Calu3 (cell line): ENCODE measurements around the gene PLEKHA6. TPM values are rescaled to one million over a fixed set of nuclear protein-coding genes. Genes with fewer than 3 reads are reported as not detected.

ENCODE experiments used
- BruUV-seq: library from RNA; stranded (reverse); fragments of 400-500 nt; replicated peaks from 2 replicates; lab custom pipeline; 2021; lab: Mats Ljungman, UMichigan
- CTCF ChIA-PET: fragments of 300-600 bp; sonication (Branson Sonifier 250); formaldehyde crosslinking; loops from one replicate; lab custom pipeline; 2022; ENCODE audit warnings: antibody characterized with exemption; lab: Charles Lee
- DNase-seq: peaks from one replicate; pipeline ENCODE4 v3.0.0; 2022
- H3K27ac Mint-ChIP-seq: one replicate; pipeline ENCODE4 v1.8.0; 2022; ENCODE audit warnings: mixed read lengths; ENCODE audit not compliant: unreplicated experiment
- H3K27me3 Mint-ChIP-seq: one replicate; pipeline ENCODE4 v1.8.0; 2022; ENCODE audit warnings: mixed read lengths; ENCODE audit not compliant: unreplicated experiment
- H3K36me3 Mint-ChIP-seq: one replicate; pipeline ENCODE4 v1.8.0; 2022; ENCODE audit warnings: mild to moderate bottlenecking, moderate library complexity, mixed read lengths; ENCODE audit not compliant: insufficient read depth, unreplicated experiment
- H3K4me1 Mint-ChIP-seq: one replicate; pipeline ENCODE4 v1.8.0; 2022; ENCODE audit warnings: mild to moderate bottlenecking, low read depth, mixed read lengths; ENCODE audit not compliant: unreplicated experiment
- H3K4me3 Mint-ChIP-seq: one replicate; pipeline ENCODE4 v1.8.0; 2022; ENCODE audit warnings: mild to moderate bottlenecking, low read depth, moderate library complexity, mixed read lengths; ENCODE audit not compliant: unreplicated experiment
- H3K9me3 Mint-ChIP-seq: one replicate; pipeline ENCODE4 v1.8.0; 2022; ENCODE audit warnings: low read depth, mixed read lengths; ENCODE audit not compliant: unreplicated experiment
- intact Hi-C: fragments of 100-400 bp; cut with micrococcal nuclease; formaldehyde crosslinking; loops from one replicate; pipeline ENCODE4 v1.10.0; 2022; ENCODE audit not compliant: unreplicated experiment
- total RNA-seq: library from RNA; stranded (reverse); gene quantifications from 2 replicates; pipeline ENCODE4 v1.2.3, GENCODE V29; 2022
- TF ChIP-seq, protein P1 (sequence below): fragments of 200-600 bp; IDR thresholded peaks from one replicate; pipeline ENCODE4 v1.8.0; 2022; ENCODE audit warnings: antibody characterized with exemption; ENCODE audit not compliant: unreplicated experiment

PLEKHA6 gene
- total RNA-seq, 1 experiment from 2014 or later: 101 TPM

DNA sequence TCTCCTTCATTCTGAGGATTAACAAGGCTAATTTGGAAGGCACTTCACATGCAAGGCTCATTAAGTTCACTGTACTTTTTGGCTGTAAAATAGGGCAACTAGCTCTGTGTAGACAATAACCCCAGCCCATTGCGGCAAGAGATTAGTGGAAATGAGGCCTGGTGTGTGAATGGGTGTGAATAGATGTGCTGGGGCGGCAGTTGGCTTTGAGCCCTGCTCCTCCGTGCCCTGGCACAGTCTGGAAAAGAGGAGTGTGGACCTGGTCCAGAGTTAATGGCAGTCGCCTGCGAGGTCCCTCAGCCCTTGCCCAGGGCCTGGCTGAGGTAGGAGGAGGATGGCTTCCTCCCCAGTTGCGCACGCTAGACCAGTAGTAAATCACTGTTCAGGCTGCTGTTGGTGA is 168.3 kb downstream of the PLEKHA6 start:
- no TSS peak for BruUV-seq
- intact Hi-C loops: no loop called here
- Mint-ChIP-seq H3K4me3 (no peak overlapping the region), H3K27ac (no peak overlapping the region), H3K27me3 (peaks cover 51% of the 10 kb centered on the region), H3K4me1 (peaks cover 18% of the 10 kb centered on the region), H3K36me3 (no peaks in the 10 kb centered on the region), H3K9me3 (peaks cover 4% of the 10 kb centered on the region)
- TF ChIP-seq, protein P1, sequence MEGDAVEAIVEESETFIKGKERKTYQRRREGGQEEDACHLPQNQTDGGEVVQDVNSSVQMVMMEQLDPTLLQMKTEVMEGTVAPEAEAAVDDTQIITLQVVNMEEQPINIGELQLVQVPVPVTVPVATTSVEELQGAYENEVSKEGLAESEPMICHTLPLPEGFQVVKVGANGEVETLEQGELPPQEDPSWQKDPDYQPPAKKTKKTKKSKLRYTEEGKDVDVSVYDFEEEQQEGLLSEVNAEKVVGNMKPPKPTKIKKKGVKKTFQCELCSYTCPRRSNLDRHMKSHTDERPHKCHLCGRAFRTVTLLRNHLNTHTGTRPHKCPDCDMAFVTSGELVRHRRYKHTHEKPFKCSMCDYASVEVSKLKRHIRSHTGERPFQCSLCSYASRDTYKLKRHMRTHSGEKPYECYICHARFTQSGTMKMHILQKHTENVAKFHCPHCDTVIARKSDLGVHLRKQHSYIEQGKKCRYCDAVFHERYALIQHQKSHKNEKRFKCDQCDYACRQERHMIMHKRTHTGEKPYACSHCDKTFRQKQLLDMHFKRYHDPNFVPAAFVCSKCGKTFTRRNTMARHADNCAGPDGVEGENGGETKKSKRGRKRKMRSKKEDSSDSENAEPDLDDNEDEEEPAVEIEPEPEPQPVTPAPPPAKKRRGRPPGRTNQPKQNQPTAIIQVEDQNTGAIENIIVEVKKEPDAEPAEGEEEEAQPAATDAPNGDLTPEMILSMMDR: no peak
- DNase-seq: no peak
- CTCF ChIA-PET: interaction anchor here (0.7 to 1.4 kb wide), 2 partner anchors 29 to 169 kb away, joined by 4 to 7 read pairs; no protein-coding TSS in a partner anchor

DNA sequence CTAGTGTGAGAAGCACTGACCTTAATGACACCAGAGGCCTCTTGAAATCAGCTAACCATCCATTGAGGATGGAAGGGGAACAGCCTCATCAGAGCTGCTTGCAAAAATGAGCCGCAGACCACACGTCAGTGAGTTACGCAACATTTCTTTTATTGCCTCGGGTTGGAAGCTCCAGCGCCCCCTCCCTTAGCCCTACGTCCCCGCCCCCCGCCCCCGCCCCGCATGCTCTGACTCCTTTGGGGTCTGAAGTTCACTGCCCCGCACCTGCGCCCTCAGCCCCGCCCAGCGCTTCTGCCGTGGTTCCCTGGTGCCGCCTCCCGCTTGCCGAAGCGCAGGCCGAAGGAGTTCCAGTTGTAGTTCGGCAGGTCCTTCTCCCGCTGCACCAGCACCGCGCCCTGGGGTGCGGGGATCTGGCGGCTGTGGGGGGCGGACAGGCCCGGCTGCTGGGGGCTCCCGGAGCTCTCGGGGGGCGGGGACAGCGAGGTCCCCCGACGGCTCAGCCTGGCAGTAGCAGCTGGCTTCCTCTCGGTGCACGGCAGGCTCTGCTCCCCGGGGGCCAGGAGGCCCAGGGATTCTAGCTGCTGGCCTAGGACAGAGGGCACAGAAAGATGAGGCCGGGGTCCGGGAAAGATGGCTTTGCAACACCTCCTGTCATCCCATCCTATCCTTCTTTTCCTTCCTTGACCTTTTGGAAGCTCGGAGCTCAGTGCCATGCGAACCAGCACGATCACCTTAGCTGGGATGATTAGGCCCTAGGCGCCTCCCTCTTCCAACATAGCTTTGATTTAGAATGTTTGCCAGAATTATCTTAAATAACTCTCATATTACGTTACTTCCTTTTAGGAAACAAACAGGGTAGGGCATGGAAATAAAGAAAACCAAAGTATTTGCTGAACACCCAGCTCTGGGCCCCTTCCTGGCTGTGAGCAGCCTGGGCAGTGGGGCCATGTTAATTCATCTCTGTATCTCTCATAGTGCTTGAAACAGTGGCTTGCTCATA is 169.2 kb downstream of the PLEKHA6 start:
- TF ChIP-seq, protein P1: no peak
- Mint-ChIP-seq H3K27me3 (peaks cover 54% of the 10 kb centered on the region), H3K27ac (no peak overlapping the region), H3K4me3 (peak overlapping the region; percentile 44), H3K9me3 (peaks cover 4% of the 10 kb centered on the region), H3K36me3 (no peaks in the 10 kb centered on the region), H3K4me1 (peaks cover 14% of the 10 kb centered on the region)
- CTCF ChIA-PET: interaction anchor here (1.2 to 1.4 kb wide), 2 partner anchors 8 to 28 kb away, joined by 4 to 7 read pairs; no protein-coding TSS in a partner anchor
- no TSS peak for BruUV-seq
- intact Hi-C loops: no loop called here
- peak; percentile 24 for DNase-seq

DNA sequence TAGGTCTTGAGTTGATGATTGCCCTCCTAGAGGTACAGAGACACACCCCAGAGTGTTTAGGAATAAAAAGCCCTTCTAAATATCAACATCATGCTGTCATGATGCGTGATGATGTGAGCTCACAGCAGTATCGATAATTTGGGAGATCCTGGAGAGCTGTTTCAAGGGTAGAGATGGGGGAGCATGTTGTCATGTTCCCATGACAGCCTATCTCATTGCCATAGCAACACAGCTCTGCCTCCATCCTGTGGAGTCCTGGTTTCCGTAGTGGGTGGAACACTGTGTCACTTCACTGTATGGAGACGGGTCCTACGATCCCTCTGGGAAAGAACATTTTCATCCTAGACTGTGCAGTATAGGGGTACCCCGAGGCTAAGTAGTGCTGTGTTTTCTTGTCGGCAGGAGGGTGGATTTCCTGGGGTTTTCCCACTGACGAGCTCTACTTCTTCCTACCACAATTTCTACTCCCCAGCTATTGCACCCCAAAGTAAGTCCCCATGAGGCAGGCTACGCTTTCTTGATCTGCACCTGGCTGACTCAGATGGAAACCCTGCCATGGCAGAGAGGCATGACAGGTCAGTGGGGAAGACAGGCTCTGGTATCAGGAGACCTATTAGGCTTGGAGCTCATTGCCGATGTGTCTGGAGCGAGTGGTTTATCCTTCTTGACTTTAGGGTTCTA is 170.6 kb downstream of the PLEKHA6 start:
- H3K27ac Mint-ChIP-seq: no peak overlapping the region
- H3K9me3 Mint-ChIP-seq: no peaks in the 10 kb centered on the region
- CTCF ChIA-PET: interaction anchor here (0.5 to 1.5 kb wide), 3 partner anchors 9 to 404 kb away, joined by 3 to 4 read pairs (median 4); no protein-coding TSS in a partner anchor
- DNase-seq: no peak
- peaks cover 54% of the 10 kb centered on the region for H3K27me3 Mint-ChIP-seq
- intact Hi-C loops: no loop called here
- peaks cover 10% of the 10 kb centered on the region for H3K4me1 Mint-ChIP-seq
- BruUV-seq: no TSS peak
- TF ChIP-seq, protein P1: no peak
- no peaks in the 10 kb centered on the region for H3K36me3 Mint-ChIP-seq
- no peak overlapping the region for H3K4me3 Mint-ChIP-seq

DNA sequence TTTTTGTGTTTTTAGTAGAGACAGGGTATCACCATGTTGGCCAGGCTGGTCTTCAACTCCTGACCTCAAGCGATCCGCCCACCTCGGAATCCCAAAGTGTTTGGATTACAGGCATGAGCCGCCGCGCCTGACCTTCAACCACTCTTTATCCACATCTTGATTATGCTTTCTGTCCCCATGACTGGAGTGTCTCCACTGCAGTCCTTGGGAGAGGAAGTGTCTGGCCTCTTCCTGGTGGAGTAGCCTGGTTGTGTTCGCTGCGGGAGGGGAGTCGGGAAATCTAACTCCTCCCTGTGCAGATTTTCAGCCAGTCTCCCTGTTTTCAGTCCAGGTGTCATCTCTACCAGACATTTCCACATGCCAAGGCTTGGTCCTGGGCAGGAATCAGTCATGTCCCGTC is 173.1 kb downstream of the PLEKHA6 start:
- TF ChIP-seq, protein P1: no peak
- intact Hi-C loops: no loop called here
- no peaks in the 10 kb centered on the region for H3K36me3 Mint-ChIP-seq
- H3K4me3 Mint-ChIP-seq: no peak overlapping the region
- H3K27me3 Mint-ChIP-seq: peaks cover 40% of the 10 kb centered on the region
- no peak overlapping the region for H3K27ac Mint-ChIP-seq
- no peak for DNase-seq
- no TSS peak for BruUV-seq
- no peaks in the 10 kb centered on the region for H3K9me3 Mint-ChIP-seq
- CTCF ChIA-PET: no interaction called here
- no peaks in the 10 kb centered on the region for H3K4me1 Mint-ChIP-seq
